ENCODE measurements around the gene VSTM2L.

The VSTM2L gene

GRCh38 chr20:37980383-37980782 lies 77.5 kb downstream of the VSTM2L start:
- no peak for DNase-seq (ENCODE audit: low read depth)
- TF ChIP-seq POLR2A (IDR thresholded peaks at IDR 0.05; ENCODE audit: extremely low read depth, insufficient read length) (no peak), MYC (IDR thresholded peaks at IDR 0.05; ENCODE audit: low read depth, low read length) (no peak), CTCF (IDR thresholded peaks at IDR 0.05; ENCODE audit: low read depth, low read length) (no peak), MAX (IDR thresholded peaks at IDR 0.05; ENCODE audit: low read depth, low read length) (no peak)
- H3K4me3 ChIP-seq (ENCODE audit: low read depth, low read length) = no peak overlapping the region

GRCh38 chr20:37980876-37981275 lies 77.9 kb downstream of the VSTM2L start:
- DNase-seq (ENCODE audit: low read depth) = no peak
- TF ChIP-seq POLR2A (IDR thresholded peaks at IDR 0.05; ENCODE audit: extremely low read depth, insufficient read length) (no peak), MYC (IDR thresholded peaks at IDR 0.05; ENCODE audit: low read depth, low read length) (no peak), CTCF (IDR thresholded peaks at IDR 0.05; ENCODE audit: low read depth, low read length) (no peak), MAX (IDR thresholded peaks at IDR 0.05; ENCODE audit: low read depth, low read length) (no peak)
- no peak overlapping the region for H3K4me3 ChIP-seq (ENCODE audit: low read depth, low read length)

- DNase-seq (ENCODE audit: low read depth) = no peak
- H3K4me3 ChIP-seq (ENCODE audit: low read depth, low read length) = no peak overlapping the region
- TF ChIP-seq CTCF (IDR thresholded peaks at IDR 0.05; ENCODE audit: low read depth, low read length) = no peak
- TF ChIP-seq MAX (IDR thresholded peaks at IDR 0.05; ENCODE audit: low read depth, low read length) = no peak
- no peak for TF ChIP-seq MYC (IDR thresholded peaks at IDR 0.05; ENCODE audit: low read depth, low read length)
- no peak for TF ChIP-seq POLR2A (IDR thresholded peaks at IDR 0.05; ENCODE audit: extremely low read depth, insufficient read length)
These were observed 78.6 kb downstream of the VSTM2L start for GRCh38 chr20:37981568-37981967.

GRCh38 chr20:37983286-37983685 lies 80.4 kb downstream of the VSTM2L start:
- TF ChIP-seq POLR2A (IDR thresholded peaks at IDR 0.05; ENCODE audit: extremely low read depth, insufficient read length) = no peak
- no peak for TF ChIP-seq MAX (IDR thresholded peaks at IDR 0.05; ENCODE audit: low read depth, low read length)
- no peak for TF ChIP-seq CTCF (IDR thresholded peaks at IDR 0.05; ENCODE audit: low read depth, low read length)
- no peak overlapping the region for H3K4me3 ChIP-seq (ENCODE audit: low read depth, low read length)
- DNase-seq (ENCODE audit: low read depth) = no peak

- DNase-seq (ENCODE audit: low read depth) = no peak
- TF ChIP-seq POLR2A (IDR thresholded peaks at IDR 0.05; ENCODE audit: extremely low read depth, insufficient read length) = no peak
- TF ChIP-seq MAX (IDR thresholded peaks at IDR 0.05; ENCODE audit: low read depth, low read length) = no peak
- no peak for TF ChIP-seq CTCF (IDR thresholded peaks at IDR 0.05; ENCODE audit: low read depth, low read length)
- TF ChIP-seq MYC (IDR thresholded peaks at IDR 0.05; ENCODE audit: low read depth, low read length) = no peak
- no peak overlapping the region for H3K4me3 ChIP-seq (ENCODE audit: low read depth, low read length)
These were observed 81.3 kb downstream of the VSTM2L start for GRCh38 chr20:37984018-37984785.
